HFFc6 (cell line): ENCODE results near the gene SLC13A3. TPM values are rescaled to one million over a fixed set of nuclear protein-coding genes. Genes with fewer than 3 reads are reported as not detected.

Source experiments
- DNase-seq: peaks from one replicate; pipeline ENCODE4 v3.0.0-alpha.2; 2018
- H3K27ac Mint-ChIP-seq: 2 replicates; pipeline ENCODE4 v1.8.0; 2020; ENCODE audit warnings: mild to moderate bottlenecking, mixed read lengths
- H3K27me3 Mint-ChIP-seq: 2 replicates; pipeline ENCODE4 v1.8.0; 2021; ENCODE audit warnings: mild to moderate bottlenecking, moderate library complexity, mixed read lengths; ENCODE audit not compliant: insufficient read depth
- H3K36me3 Mint-ChIP-seq: 2 replicates; pipeline ENCODE4 v1.8.0; 2021; ENCODE audit warnings: low read depth, mixed read lengths
- H3K4me1 Mint-ChIP-seq: 2 replicates; pipeline ENCODE4 v1.8.0; 2020; ENCODE audit warnings: low read depth, mixed read lengths
- H3K4me3 Mint-ChIP-seq: 2 replicates; pipeline ENCODE4 v1.8.0; 2020; ENCODE audit warnings: mild to moderate bottlenecking, moderate library complexity, mixed read lengths
- H3K9me3 Mint-ChIP-seq: 2 replicates; pipeline ENCODE4 v1.8.0; 2020; ENCODE audit warnings: mild to moderate bottlenecking, mixed read lengths
- CTCF ChIP-seq: fragments of 200-600 bp; sonication (generic); IDR thresholded peaks from 2 replicates; pipeline ENCODE4 v1.5.0; 2021; ENCODE audit warnings: antibody characterized with exemption, mild to moderate bottlenecking
- total RNA-seq, 6 experiments: library from RNA; stranded (reverse); fragmentation: NEBNext Ultra II Directional; extraction: Animal tissue kit (Norgen Biotek cat#: 25700); gene quantifications; 2 replicates in 1 of 6; 3 replicates in 5 of 6; pipeline ENCODE4 v1.2.3, GENCODE V29; 2021

SLC13A3 gene
- total RNA-seq, 6 experiments from 2014 or later, result 2.3 to 3.5 (median 2.7) TPM

GRCh38 chr20:46568570-46569129, 82.6 kb downstream of the SLC13A3 start:
- TF ChIP-seq CTCF, result no peak
- no peak overlapping the region for H3K27ac Mint-ChIP-seq
- H3K27me3 Mint-ChIP-seq, result peaks cover 4% of the 10 kb centered on the region; the same call in 1 of the 2 replicates
- DNase-seq, result peak; percentile 47
- peaks cover 5% of the 10 kb centered on the region for H3K4me1 Mint-ChIP-seq
- no peaks in the 10 kb centered on the region for H3K9me3 Mint-ChIP-seq
- no peak overlapping the region for H3K4me3 Mint-ChIP-seq
- no peaks in the 10 kb centered on the region for H3K36me3 Mint-ChIP-seq

GRCh38 chr20:46566125-46566524, 85.1 kb downstream of the SLC13A3 start:
- TF ChIP-seq CTCF, result no peak
- H3K27ac Mint-ChIP-seq, result no peak overlapping the region
- H3K4me3 Mint-ChIP-seq, result no peak overlapping the region

GRCh38 chr20:46564241-46564957, 86.9 kb downstream of the SLC13A3 start:
- Mint-ChIP-seq H3K9me3 (no peaks in the 10 kb centered on the region), H3K27me3 (peaks cover 3% of the 10 kb centered on the region; the same call in 1 of the 2 replicates), H3K27ac (no peak overlapping the region), H3K4me3 (no peak overlapping the region), H3K4me1 (no peaks in the 10 kb centered on the region), H3K36me3 (no peaks in the 10 kb centered on the region)
- DNase-seq, result no peak
- no peak for TF ChIP-seq CTCF

More at GRCh38 chr20:46566125-46566524, 85.1 kb downstream of the SLC13A3 start:
- Mint-ChIP-seq H3K4me1 (no peaks in the 10 kb centered on the region), H3K36me3 (no peaks in the 10 kb centered on the region), H3K9me3 (no peaks in the 10 kb centered on the region), H3K27me3 (peaks cover 1% of the 10 kb centered on the region; the same call in 1 of the 2 replicates)
- no peak for DNase-seq

- Mint-ChIP-seq H3K27me3 (peaks cover 3% of the 10 kb centered on the region; the same call in 1 of the 2 replicates), H3K4me3 (no peak overlapping the region), H3K9me3 (no peaks in the 10 kb centered on the region), H3K27ac (no peak overlapping the region), H3K36me3 (no peaks in the 10 kb centered on the region), H3K4me1 (no peaks in the 10 kb centered on the region; the same call in 1 of the 2 replicates)
- TF ChIP-seq CTCF, result no peak
- DNase-seq, result no peak
These were observed 87.4 kb downstream of the SLC13A3 start for GRCh38 chr20:46563860-46564221.

- peaks cover 5% of the 10 kb centered on the region for H3K4me1 Mint-ChIP-seq
- H3K9me3 Mint-ChIP-seq, result no peaks in the 10 kb centered on the region
- DNase-seq, result no peak
- H3K36me3 Mint-ChIP-seq, result no peaks in the 10 kb centered on the region
- H3K4me3 Mint-ChIP-seq, result no peak overlapping the region
- no peak overlapping the region for H3K27ac Mint-ChIP-seq
- TF ChIP-seq CTCF, result no peak
- peaks cover 3% of the 10 kb centered on the region; the same call in 1 of the 2 replicates for H3K27me3 Mint-ChIP-seq
These were observed 87.9 kb downstream of the SLC13A3 start for GRCh38 chr20:46563170-46563859.
